Heart right ventricle (tissue), 16 donors: Measurements from ENCODE around the gene MACROH2A1. TPM values are rescaled to one million over a fixed set of nuclear protein-coding genes. Genes with fewer than 3 reads are reported as not detected.
A peak's percentile ranks its signal among the peaks of the same experiment; 100 is the strongest.

Source experiments
- ATAC-seq, 8 donors: fragments of 200-7000 bp; cut with Tn5 transposase; one replicate each; pipeline ENCODE4 v1.9.1; 2020; ENCODE audit warnings: mild to moderate bottlenecking in 8 of 8, moderate library complexity in 8 of 8, moderate number of reproducible peaks in 1 of 8
- DNase-seq, 2 donors: peaks; one replicate each; pipeline ENCODE4 v3.0.0-alpha.2; 2020
- H3K27ac ChIP-seq, 10 donors: fragments of 200-600 bp; sonication (generic) in 2 of 10; one replicate each; pipeline versions ENCODE4 v1.5.0 to v1.8.0; 2020 to 2022; ENCODE audit warnings: mild to moderate bottlenecking in 3 of 10
- H3K27me3 ChIP-seq, 7 donors: fragments of 200-600 bp; one replicate each; pipeline ENCODE4 v1.8.0; 2021 to 2022; ENCODE audit warnings: mild to moderate bottlenecking in 2 of 7
- H3K36me3 ChIP-seq, 9 donors: fragments of 200-600 bp; sonication (generic) in 1 of 9; one replicate each; pipeline versions ENCODE4 v1.5.0 to v1.8.0; 2020 to 2022; ENCODE audit warnings: mild to moderate bottlenecking in 2 of 9
- H3K4me1 ChIP-seq, 9 donors: fragments of 200-600 bp; sonication (generic) in 1 of 9; one replicate each; pipeline versions ENCODE4 v1.5.0 to v1.8.0; 2020 to 2022; ENCODE audit warnings: mild to moderate bottlenecking in 4 of 9
- H3K4me3 ChIP-seq, 10 donors: fragments of 200-600 bp; sonication (generic) in 2 of 10; one replicate each; pipeline versions ENCODE4 v1.5.0 to v1.8.0; 2020 to 2022; ENCODE audit warnings: mild to moderate bottlenecking in 7 of 10, moderate library complexity in 2 of 10
- H3K9me3 ChIP-seq, 11 donors: fragments of 200-600 bp in 10 of 11; sonication (generic) in 2 of 11; one replicate each; pipeline versions ENCODE4 v1.5.0 to v1.8.0; 2013 to 2022; ENCODE audit warnings: mild to moderate bottlenecking in 2 of 11, control low read depth in 1 of 11, moderate library complexity in 1 of 11
- CTCF ChIP-seq, 9 donors: fragments of 200-600 bp; sonication (generic) in 2 of 9; IDR thresholded peaks; one replicate each; pipeline versions ENCODE4 v1.5.0 to v1.8.0; 2021 to 2022; ENCODE audit warnings: antibody characterized with exemption in 9 of 9, mild to moderate bottlenecking in 5 of 9, moderate library complexity in 1 of 9
- WGBS, 2 donors: extraction: QIAGEN DNeasy Blood & Tissue Kit; methylation state at CpG; one replicate each; pipeline ENCODE4 v1.1.7; 2013; ENCODE audit warnings: inconsistent platforms in 1 of 2; 5-methylcytosine and 5-hydroxymethylcytosine counted together
- intact Hi-C, 10 donors: fragments of 100-400 bp; cut with DNase I; formaldehyde crosslinking; loops; one replicate each; pipeline versions ENCODE4 v1.11.1 to v1.14.2; 2022
- polyA plus RNA-seq, 2 donors: library from polyadenylated mRNA; stranded (reverse); fragments of 200-250 nt; gene quantifications; one replicate each; pipeline ENCODE4 v1.2.3, GENCODE V29; 2013
- total RNA-seq, 10 donors: library from RNA; stranded (reverse); fragmentation: NEBNext Ultra II Directional in 3 of 10; extraction: Animal tissue kit (Norgen Biotek cat#: 25700) in 3 of 10; gene quantifications; one replicate each; pipeline versions ENCODE4 v1.2.1 to v1.2.4, GENCODE V29; 2021 to 2023
- donor health status: Arrhythmogenic right ventricular cardiomyopathy.
- donor health status: ischemic (EF 13 %, LVEDD 7.1; RV severe dilation, severe dysfunction).
- donor health status: healthy with polysubstance abuse.
- donor health status: DM: no; HTN: yes; CAD: no.
- donor health status: DM: no; HTN: no; CAD: no.
- donor health status: ischemic (EF 25% LVEDD 6.9; RV normal size, moderate dysfunction).
- donor health status: ischemic (EF 25% LVEDD 5.7; RV mildly dilated, moderate dysfunction).
- donor health status: healthy.
- donor health status: DM: yes; HTN: yes; CAD: no.
- donor health status: Ischemic cardiomyopathy.
- donor health status: ischemic (EF 35%, LVEDD 5.7; RV mildly dilated, moderate dysfunction).
- donor health status: nonischemic (EF 11% LVEDD 7.7; RV severe dilation, severe dysfunction).
- donor health status: DM: yes; HTN: yes; CAD: no.
- donor health status: PGD.
- donor health status: ischemic (EF 29% LVEDD 5.4; RV normal size, mild dysfunction).
- donor health status: nonischemic (EF 23%, LVEDD 6.1; RV moderate dilation, normal function).

Gene MACROH2A1
- total and polyA plus RNA-seq, 12 donors: 80.0 to 152 (median 101) TPM

- WGBS, 2 donors: 44 to 51% methylated on average over 5 of the region's 5 CpGs
- DNase-seq (no peak), ATAC-seq (no peak)
- Histone ChIP-seq H3K4me1 (peaks cover 0 to 25% (median 0%) of the 10 kb centered on the region in 9 donors), H3K27me3 (no peaks in the 10 kb centered on the region), H3K36me3 (peaks cover 0 to 77% (median 17%) of the 10 kb centered on the region in 9 donors), H3K9me3 (no peaks in the 10 kb centered on the region), H3K27ac (no peak overlapping the region), H3K4me3 (no peak overlapping the region)
- TF ChIP-seq CTCF (IDR thresholded peaks at IDR 0.05): peak in 8 of 9 donors; percentile 7 to 65 (median 53)
- intact Hi-C loops: loop anchor here in 4 of 10 donors (5.0 to 10.0 kb wide), 3 partner anchors 92 to 140 kb away; no protein-coding TSS in a partner anchor
These were observed 66.4 kb downstream of the MACROH2A1 start for GRCh38 chr5:135332519-135333150.

GRCh38 chr5:135331612-135332011 lies 67.4 kb downstream of the MACROH2A1 start:
- Histone ChIP-seq H3K27ac (no peak overlapping the region), H3K4me1 (peaks cover 0 to 18% (median 0%) of the 10 kb centered on the region in 9 donors), H3K36me3 (peaks cover 0 to 67% (median 8%) of the 10 kb centered on the region in 9 donors), H3K4me3 (no peak overlapping the region), H3K27me3 (no peaks in the 10 kb centered on the region), H3K9me3 (no peaks in the 10 kb centered on the region)
- TF ChIP-seq CTCF (IDR thresholded peaks at IDR 0.05): no peak
- intact Hi-C loops: loop anchor here in 4 of 10 donors (5.0 to 10.0 kb wide), 3 partner anchors 93 to 139 kb away; no protein-coding TSS in a partner anchor
- DNase-seq (no peak), ATAC-seq (no peak)
- 91 to 94% methylated on average over 3 of the region's 3 CpGs for WGBS, 2 donors

GRCh38 chr5:135330798-135331096 lies 68.3 kb downstream of the MACROH2A1 start:
- Histone ChIP-seq H3K27me3 (no peaks in the 10 kb centered on the region), H3K9me3 (no peaks in the 10 kb centered on the region), H3K4me1 (peaks cover 0 to 9% (median 0%) of the 10 kb centered on the region in 9 donors), H3K4me3 (no peak overlapping the region), H3K27ac (no peak overlapping the region), H3K36me3 (peaks cover 0 to 58% (median 8%) of the 10 kb centered on the region in 9 donors)
- 80 to 86% methylated on average over 3 of the region's 3 CpGs for WGBS, 2 donors
- no peak for TF ChIP-seq CTCF (IDR thresholded peaks at IDR 0.05)
- DNase-seq: no peak
- ATAC-seq: no peak
- intact Hi-C loops: loop anchor here in 4 of 10 donors (5.0 to 10.0 kb wide), 3 partner anchors 94 to 138 kb away; no protein-coding TSS in a partner anchor

- intact Hi-C loops: loop anchor here in 4 of 10 donors (5.0 to 10.0 kb wide), 3 partner anchors 95 to 138 kb away; no protein-coding TSS in a partner anchor
- no peak for TF ChIP-seq CTCF (IDR thresholded peaks at IDR 0.05)
- H3K9me3 ChIP-seq: no peaks in the 10 kb centered on the region
- H3K27ac ChIP-seq: no peak overlapping the region
- ATAC-seq (no peak), DNase-seq (no peak)
- peaks cover 0 to 3% (median 0%) of the 10 kb centered on the region in 9 donors for H3K4me1 ChIP-seq
- WGBS, 2 donors: 85% methylated on average over 18 of the region's 18 CpGs
- no peaks in the 10 kb centered on the region for H3K27me3 ChIP-seq
- H3K36me3 ChIP-seq: peaks cover 0 to 52% (median 5%) of the 10 kb centered on the region in 9 donors
- H3K4me3 ChIP-seq: no peak overlapping the region
These were observed 68.9 kb downstream of the MACROH2A1 start for GRCh38 chr5:135329913-135330797.
